OCI-LY7 (cell line): ENCODE data around the gene KISS1R.

Experiments
- EZH2phosphoT487 ChIP-seq: fragments of 200-600 bp; sonication (generic); IDR thresholded peaks from 2 replicates; pipeline ENCODE4 v1.6.1; 2018; ENCODE audit warnings: low read depth, borderline replicate concordance, mild to moderate bottlenecking, mixed run types, antibody characterized with exemption, low read length, moderate library complexity, mixed read lengths
- TF ChIP-seq, protein P1 (sequence below): fragments of 200-600 bp; sonication (generic); conservative IDR thresholded peaks from 2 replicates; pipeline ENCODE4 v1.5.1; 2014; ENCODE audit warnings: mild to moderate bottlenecking, antibody characterized with exemption, low read length, moderate library complexity, mixed read lengths

DNA sequence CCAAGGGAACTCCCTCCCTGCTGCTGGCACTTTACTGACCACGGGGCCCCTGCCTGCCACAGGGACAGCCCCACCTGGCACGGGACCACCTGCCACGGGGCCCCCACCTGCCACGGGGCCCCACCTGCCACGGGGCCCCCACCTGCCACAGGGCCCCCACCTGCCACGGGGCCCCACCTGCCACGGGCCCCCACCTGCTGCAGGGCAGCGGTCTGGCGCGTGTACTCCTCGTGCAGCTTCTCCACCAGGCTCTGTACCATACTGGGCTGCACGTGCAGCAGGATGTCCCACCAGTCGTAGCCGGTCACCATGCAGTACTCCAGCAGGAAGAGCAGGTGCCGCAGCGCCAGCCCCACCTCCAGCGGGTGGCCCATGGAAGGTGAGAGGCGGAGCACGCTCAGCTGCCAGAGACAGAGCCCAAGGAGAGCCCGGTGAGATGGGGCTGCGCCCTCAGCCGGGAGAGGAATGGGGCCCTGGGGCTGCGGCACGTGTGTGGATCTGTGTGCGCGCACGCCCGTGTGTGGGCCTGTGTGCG, 40.3 kb upstream of the KISS1R start:
- TF ChIP-seq, protein P1, sequence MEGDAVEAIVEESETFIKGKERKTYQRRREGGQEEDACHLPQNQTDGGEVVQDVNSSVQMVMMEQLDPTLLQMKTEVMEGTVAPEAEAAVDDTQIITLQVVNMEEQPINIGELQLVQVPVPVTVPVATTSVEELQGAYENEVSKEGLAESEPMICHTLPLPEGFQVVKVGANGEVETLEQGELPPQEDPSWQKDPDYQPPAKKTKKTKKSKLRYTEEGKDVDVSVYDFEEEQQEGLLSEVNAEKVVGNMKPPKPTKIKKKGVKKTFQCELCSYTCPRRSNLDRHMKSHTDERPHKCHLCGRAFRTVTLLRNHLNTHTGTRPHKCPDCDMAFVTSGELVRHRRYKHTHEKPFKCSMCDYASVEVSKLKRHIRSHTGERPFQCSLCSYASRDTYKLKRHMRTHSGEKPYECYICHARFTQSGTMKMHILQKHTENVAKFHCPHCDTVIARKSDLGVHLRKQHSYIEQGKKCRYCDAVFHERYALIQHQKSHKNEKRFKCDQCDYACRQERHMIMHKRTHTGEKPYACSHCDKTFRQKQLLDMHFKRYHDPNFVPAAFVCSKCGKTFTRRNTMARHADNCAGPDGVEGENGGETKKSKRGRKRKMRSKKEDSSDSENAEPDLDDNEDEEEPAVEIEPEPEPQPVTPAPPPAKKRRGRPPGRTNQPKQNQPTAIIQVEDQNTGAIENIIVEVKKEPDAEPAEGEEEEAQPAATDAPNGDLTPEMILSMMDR, result no peak
- TF ChIP-seq EZH2phosphoT487, result no peak
